A673 (cell line): Measurements from ENCODE around the gene MRPL53.

Source experiments
- EZH2 ChIP-seq: fragments of 200-600 bp; sonication (generic); IDR thresholded peaks from 2 replicates; pipeline ENCODE4 v1.6.1; 2017; ENCODE audit warnings: borderline replicate concordance, low read depth, mild to moderate bottlenecking, mixed read lengths, antibody characterized with exemption, low read length; ENCODE audit not compliant: poor library complexity, severe bottlenecking
- TF ChIP-seq, protein P1 (sequence below): fragments of 300-800, 200-600 bp; sonication (generic); conservative IDR thresholded peaks from 2 replicates; pipeline ENCODE4 v1.5.1; 2017; ENCODE audit warnings: low read depth, mild to moderate bottlenecking, antibody characterized with exemption, low read length, moderate library complexity, mixed read lengths

- TF ChIP-seq, protein P1, sequence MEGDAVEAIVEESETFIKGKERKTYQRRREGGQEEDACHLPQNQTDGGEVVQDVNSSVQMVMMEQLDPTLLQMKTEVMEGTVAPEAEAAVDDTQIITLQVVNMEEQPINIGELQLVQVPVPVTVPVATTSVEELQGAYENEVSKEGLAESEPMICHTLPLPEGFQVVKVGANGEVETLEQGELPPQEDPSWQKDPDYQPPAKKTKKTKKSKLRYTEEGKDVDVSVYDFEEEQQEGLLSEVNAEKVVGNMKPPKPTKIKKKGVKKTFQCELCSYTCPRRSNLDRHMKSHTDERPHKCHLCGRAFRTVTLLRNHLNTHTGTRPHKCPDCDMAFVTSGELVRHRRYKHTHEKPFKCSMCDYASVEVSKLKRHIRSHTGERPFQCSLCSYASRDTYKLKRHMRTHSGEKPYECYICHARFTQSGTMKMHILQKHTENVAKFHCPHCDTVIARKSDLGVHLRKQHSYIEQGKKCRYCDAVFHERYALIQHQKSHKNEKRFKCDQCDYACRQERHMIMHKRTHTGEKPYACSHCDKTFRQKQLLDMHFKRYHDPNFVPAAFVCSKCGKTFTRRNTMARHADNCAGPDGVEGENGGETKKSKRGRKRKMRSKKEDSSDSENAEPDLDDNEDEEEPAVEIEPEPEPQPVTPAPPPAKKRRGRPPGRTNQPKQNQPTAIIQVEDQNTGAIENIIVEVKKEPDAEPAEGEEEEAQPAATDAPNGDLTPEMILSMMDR: no peak
- TF ChIP-seq EZH2: no peak
These were observed 13.7 kb upstream of the MRPL53 start for GRCh38 chr2:74486141-74486540.
